Islet of Langerhans (tissue), 1 donor: Measurements from ENCODE around the gene PAWR.
A peak's percentile ranks its signal among the peaks of the same experiment; 100 is the strongest.

Experiments
- FAIRE-seq: peaks from one replicate; lab custom pipeline; 2011; peaks lifted over from hg19 to GRCh38; lab: Jason Lieb, UNC

The PAWR gene

DNA sequence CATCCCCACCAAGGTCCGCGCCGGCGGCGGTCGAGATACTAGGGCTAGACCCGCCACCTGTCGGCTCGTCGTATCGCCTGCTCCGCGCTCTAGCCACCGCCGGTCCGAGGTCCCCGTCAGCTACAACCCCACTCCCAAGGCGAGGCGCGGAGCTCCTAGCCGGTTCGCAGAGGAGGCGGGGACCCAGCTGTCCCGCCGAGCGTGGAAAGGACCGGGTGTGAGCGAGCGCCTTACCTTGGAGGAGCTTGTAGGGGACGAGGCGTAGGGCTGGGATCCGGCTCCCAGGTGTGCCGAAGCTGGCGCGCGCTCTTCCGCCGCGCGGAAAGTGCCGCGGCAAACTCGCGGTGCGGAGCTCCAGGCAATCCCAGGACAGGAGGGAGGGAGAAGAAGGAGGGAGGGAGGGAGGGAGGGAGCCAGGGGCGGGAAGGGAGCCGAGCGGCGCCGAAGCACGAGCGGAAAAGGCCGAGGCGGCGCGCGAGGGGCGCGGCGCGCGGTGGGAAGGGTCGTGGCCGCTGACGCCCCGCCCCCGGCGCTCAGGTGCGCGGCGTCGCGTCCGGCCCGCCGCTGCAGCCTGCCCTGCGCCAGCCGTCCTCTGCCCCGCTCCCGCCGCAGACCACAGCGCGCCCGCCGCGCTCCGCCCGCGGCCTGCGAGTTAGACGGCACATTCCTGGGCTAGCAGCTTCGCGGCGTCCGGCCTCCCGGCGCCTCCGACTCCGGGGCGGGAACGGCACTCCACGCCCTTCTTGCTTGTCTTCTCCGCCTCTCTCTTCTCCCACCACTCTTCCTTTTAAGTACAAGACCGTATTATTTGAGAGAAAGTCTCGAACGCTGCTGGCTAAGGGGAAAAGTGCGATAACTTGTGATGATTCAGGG, at the start of gene PAWR:
Gene PAWR, minus strand, starts transcription at position 327 of the 873 bp plus-strand sequence. CDS start 720 bp downstream, outside the sequence.
- no peak for FAIRE-seq

GRCh38 chr12:79737875-79738718, 47.3 kb upstream of the PAWR start:
- FAIRE-seq = peak; percentile 47

- no peak for FAIRE-seq
Measured at GRCh38 chr12:79732638-79733037, 41.9 kb upstream of the PAWR start.

GRCh38 chr12:79725987-79726386, 35.2 kb upstream of the PAWR start:
- no peak for FAIRE-seq

- FAIRE-seq = no peak
Measured at GRCh38 chr12:79717006-79717405, 26.2 kb upstream of the PAWR start.

GRCh38 chr12:79715308-79715707, 24.5 kb upstream of the PAWR start:
- no peak for FAIRE-seq

DNA sequence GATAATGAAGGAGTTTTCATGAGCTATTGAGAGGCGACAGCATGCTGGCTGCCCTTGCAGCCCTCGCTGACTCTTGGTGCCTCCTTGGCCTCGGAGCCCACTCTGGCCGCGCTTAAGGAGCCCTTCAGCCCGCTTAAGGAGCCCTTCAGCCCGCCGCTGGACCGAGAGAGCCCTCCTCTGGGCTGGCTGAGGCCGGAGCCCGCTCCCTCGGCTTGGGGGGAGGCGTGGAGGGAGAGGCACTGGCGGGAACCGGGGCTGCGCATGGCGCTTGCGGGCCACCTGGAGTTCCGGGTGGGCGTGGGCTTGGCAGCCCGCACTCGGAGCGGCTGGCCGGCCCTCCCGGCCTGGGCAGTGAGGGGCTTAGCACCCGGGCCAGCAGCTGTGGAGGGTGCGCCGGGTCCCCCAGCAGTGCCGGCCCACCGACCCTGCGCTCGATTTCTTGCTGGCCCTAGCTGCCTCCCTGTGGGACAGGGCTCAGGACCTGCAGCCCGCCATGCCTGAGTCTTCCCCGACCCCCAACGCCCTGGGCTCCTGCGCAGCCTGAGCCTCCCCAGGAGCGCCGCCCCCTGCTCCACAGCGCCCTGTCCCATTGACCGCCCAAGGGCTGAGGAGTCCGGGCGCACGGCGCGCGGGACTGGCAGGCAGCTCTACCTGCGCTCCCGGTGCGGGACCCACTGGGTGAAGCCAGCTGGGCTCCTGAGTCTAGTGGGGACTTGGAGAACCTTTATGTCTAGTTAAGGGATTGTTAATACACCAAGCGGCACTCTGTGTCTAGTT, 20.1 kb upstream of the PAWR start:
- no peak for FAIRE-seq

- no peak for FAIRE-seq
Measured at GRCh38 chr12:79707830-79708229, 17.1 kb upstream of the PAWR start.

GRCh38 chr12:79706676-79707075, 15.9 kb upstream of the PAWR start:
- FAIRE-seq = no peak

- FAIRE-seq = no peak
Measured at GRCh38 chr12:79706156-79706555, 15.4 kb upstream of the PAWR start.

GRCh38 chr12:79698966-79699365, 8.2 kb upstream of the PAWR start:
- FAIRE-seq = no peak

DNA sequence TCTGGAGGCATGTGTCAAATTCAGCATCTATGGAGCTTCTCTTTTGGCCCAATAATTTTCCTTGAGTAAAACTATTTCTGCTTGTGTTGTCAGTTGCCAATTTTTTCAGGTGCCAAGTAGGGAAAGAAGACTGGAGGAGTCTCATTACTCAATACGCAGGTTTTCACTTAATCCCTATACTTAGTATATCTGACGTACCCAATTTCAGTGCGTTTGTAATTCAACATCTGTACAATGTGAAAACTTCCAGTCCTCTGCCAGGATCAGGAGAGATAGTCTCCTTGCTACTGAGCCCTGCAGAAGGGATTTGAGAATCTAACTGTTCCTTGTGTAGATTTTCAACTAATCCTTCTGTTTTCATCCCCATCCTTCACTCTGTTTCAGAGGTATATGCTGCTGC, 5.7 kb upstream of the PAWR start:
- no peak for FAIRE-seq

DNA sequence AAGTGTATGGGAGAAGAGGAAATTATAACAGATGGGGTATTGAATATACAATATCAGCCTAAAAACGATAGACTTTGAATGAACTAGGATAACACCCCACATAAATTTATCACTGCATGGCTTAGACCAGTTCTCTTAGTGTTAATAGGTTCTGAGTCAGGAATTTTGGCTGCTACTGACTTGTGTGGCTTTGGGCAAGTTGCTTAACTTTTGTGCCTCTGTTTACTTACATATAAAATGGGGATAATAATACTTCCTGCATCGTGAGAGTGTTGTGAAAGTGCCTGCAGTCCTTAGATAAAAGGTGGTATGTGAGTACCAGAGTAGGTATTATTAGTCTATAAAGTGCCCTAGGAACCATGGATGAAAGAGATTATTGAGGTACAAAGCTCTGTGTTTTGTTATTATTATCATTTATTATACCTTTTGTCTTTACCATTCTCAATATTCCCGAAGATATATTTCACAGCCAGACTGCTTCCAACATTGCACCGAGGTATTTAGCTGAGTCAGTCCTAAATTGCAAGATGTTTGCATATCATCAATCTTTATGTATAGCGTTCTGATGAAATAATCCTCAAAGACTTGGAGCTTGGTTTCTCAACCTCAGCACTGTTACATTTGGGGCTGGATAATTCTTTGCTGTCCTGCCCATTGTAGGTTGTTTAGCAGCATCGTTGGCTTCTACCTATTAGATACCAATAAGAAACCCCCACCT, 2.3 kb upstream of the PAWR start:
- FAIRE-seq = no peak

GRCh38 chr12:79691511-79692248, 916 bp upstream of the PAWR start:
- no peak for FAIRE-seq

GRCh38 chr12:79690142-79690637, 574 bp downstream of the PAWR start:
- no peak for FAIRE-seq

GRCh38 chr12:79689477-79690141, 1.2 kb downstream of the PAWR start:
- FAIRE-seq = no peak

- no peak for FAIRE-seq
Measured at GRCh38 chr12:79689061-79689476, 1.7 kb downstream of the PAWR start.

GRCh38 chr12:79688376-79689060, 2.2 kb downstream of the PAWR start:
- FAIRE-seq = no peak

- FAIRE-seq = no peak
Measured at GRCh38 chr12:79687711-79688260, 3.0 kb downstream of the PAWR start.
